Measurements from ENCODE around the gene P2RX5. TPM values are rescaled to one million over a fixed set of nuclear protein-coding genes. Genes with fewer than 3 reads are reported as not detected.

The P2RX5 gene
- 1 to 10 TPM in 2 of 7 donors, under 1 TPM in 5; 0.15 to 1.1 (median 0.61) TPM for total RNA-seq
- under 1 TPM; 0.23 to 0.63 TPM for polyA plus RNA-seq
- long read RNA-seq, donor 1, partial matches to known transcripts: 0 of 1 reads
- long read RNA-seq, donor 1, other reads (novel, unspliced or antisense): 1 of 1 reads
- long read RNA-seq, donor 2, partial matches to known transcripts: 0 of 1 reads
- long read RNA-seq, donor 2, other reads (novel, unspliced or antisense): 0 of 1 reads
- long read RNA-seq, donor 3: 0 reads

GRCh38 chr17:3695723-3696411 lies at the start of gene P2RX5:
Gene P2RX5 (minus strand): TSS chr17:3696155. CDS start chr17:3696005, 150 bp downstream.
- H3K4me1 ChIP-seq (ENCODE audit: insufficient read depth): no peaks in the 10 kb centered on the region
- TF ChIP-seq POLR2A (IDR thresholded peaks at IDR 0.05) (no peak), CTCF (IDR thresholded peaks at IDR 0.05) (no peak), EP300 (IDR thresholded peaks at IDR 0.05) (no peak)
- H3K27me3 ChIP-seq: no peaks in the 10 kb centered on the region
- intact Hi-C loops (cut with DNase I): no loop called here
- peaks cover 0 to 5% of the 10 kb centered on the region in 2 donors for H3K9me3 ChIP-seq
- H3K36me3 ChIP-seq: no peaks in the 10 kb centered on the region
- H3K4me3 ChIP-seq: peak within 1 kb of the TSS; percentile 8
- peak in 1 of 5 donors; percentile 31 for DNase-seq
- H3K27ac ChIP-seq: no peak within 1 kb of the TSS
- 0 to 1% (median 1%) methylated on average over 63 to 65 of the region's 65 CpGs for WGBS, 3 donors

- intact Hi-C loops (cut with DNase I): no loop called here
- no peak for DNase-seq
- no peak overlapping the region for H3K4me3 ChIP-seq
- no peaks in the 10 kb centered on the region for H3K27me3 ChIP-seq
- 83 to 86% (median 84%) methylated on average over 10 of the region's 10 CpGs for WGBS, 3 donors
- H3K4me1 ChIP-seq (ENCODE audit: insufficient read depth): peaks cover 1% of the 10 kb centered on the region
- H3K36me3 ChIP-seq: no peaks in the 10 kb centered on the region
- TF ChIP-seq POLR2A (IDR thresholded peaks at IDR 0.05) (no peak), EP300 (IDR thresholded peaks at IDR 0.05) (no peak), CTCF (IDR thresholded peaks at IDR 0.05) (no peak)
- H3K27ac ChIP-seq: no peak overlapping the region
- no peaks in the 10 kb centered on the region for H3K9me3 ChIP-seq
Measured at GRCh38 chr17:3745071-3745470, 49.1 kb upstream of the P2RX5 start.

GRCh38 chr17:3744014-3744413 lies 48.1 kb upstream of the P2RX5 start:
- Histone ChIP-seq H3K36me3 (no peaks in the 10 kb centered on the region), H3K4me1 (ENCODE audit: insufficient read depth) (peaks cover 1% of the 10 kb centered on the region), H3K27ac (no peak overlapping the region), H3K9me3 (no peaks in the 10 kb centered on the region), H3K4me3 (no peak overlapping the region), H3K27me3 (no peaks in the 10 kb centered on the region)
- TF ChIP-seq CTCF (IDR thresholded peaks at IDR 0.05) (no peak), EP300 (IDR thresholded peaks at IDR 0.05) (no peak)
- intact Hi-C loops (cut with DNase I): no loop called here
- no peak for DNase-seq
- 68 to 76% (median 70%) methylated on average over 3 of the region's 3 CpGs for WGBS, 3 donors

- Histone ChIP-seq H3K36me3 (no peaks in the 10 kb centered on the region), H3K9me3 (no peaks in the 10 kb centered on the region), H3K4me1 (ENCODE audit: insufficient read depth) (peaks cover 5% of the 10 kb centered on the region), H3K27ac (no peak overlapping the region), H3K4me3 (no peak overlapping the region), H3K27me3 (no peaks in the 10 kb centered on the region)
- DNase-seq: no peak
- TF ChIP-seq EP300 (IDR thresholded peaks at IDR 0.05): no peak
- WGBS, 3 donors: 37 to 48% (median 43%) methylated on average over 14 of the region's 14 CpGs
- intact Hi-C loops (cut with DNase I): no loop called here
Measured at GRCh38 chr17:3740611-3741073, 44.7 kb upstream of the P2RX5 start.

Measured in ovary (tissue), 10 donors.